DMS53 treated with DMSO at 0.1 percent for 48 hours (cell line): ENCODE measurements around the gene AHDC1.
"Not testable (repeated sequence)": the region's sequence is repeated elsewhere in the genome, so short reads cannot be mapped to it uniquely, and the experiment has no call there.

Experiments
- DNase-seq: peaks from one replicate; lab custom pipeline; 2025; ENCODE audit not compliant: unreplicated experiment; lab: John Stamatoyannopoulos, UW

AHDC1 gene

DNA sequence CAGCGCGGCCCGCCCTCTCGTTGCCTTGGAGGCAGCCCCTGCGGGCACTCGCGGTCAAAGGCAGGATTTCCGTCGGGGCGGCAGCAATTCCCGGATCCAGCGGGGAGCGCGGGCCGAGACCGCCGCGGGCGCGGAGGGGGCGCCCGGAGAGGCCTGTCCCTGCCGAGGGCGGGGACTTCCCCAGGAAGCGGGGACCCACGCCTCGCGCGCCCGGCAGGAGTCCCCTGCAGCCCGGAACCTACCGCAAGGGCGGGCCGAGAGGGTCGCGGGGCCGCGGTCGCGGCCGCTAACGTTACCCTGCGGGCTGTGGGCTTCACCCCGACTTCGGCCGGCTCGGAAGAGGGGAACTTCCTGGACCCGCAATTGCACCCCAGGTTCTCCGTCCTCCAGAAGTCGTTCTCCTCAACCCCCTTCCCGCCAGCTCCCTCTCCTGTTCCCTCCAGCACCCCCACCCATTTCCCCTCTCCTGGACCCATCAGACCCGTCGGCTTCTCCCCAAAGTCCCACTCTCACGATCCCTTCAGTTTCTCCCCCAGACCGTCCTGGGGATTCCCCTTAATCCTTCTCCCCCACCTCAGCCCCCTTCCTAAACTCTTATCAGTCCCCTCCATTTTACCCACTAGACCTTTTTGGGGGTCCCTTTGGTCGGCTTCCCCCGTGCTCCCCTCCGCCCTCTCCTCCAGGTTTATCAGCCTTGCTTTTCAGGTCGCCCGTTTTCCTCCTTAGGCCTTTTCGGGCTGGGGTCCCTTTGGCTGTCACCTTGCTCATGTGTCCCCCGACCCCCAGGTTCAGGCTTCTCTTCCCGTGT lies 30.4 kb upstream of the AHDC1 start:
- peak; percentile 11 for DNase-seq

DNA sequence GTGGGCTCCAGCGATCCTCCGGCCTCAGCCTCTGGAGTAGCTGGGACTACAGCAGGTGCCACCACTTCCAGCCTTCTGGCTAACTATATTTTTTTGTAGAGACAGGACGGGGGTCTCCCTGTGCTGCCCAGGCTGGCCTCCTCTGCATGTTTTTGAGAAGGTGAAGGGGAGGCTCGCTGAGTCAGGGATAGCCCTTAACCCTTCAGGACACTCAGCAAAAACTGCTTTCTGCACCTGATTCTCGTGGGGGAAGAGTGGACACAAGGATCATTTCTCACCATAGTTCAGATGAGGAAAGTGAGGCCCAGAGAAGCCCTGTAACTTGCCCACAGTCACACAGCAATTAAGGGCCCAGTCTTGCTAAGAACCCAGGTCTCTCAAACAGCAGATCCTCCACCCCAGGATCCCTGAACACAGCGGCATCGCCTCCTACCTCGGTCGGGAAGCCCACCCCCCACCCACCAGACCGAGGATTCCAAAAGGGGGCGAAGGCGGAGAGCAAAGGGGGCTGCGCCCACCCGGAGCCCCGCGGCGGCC lies 29.8 kb upstream of the AHDC1 start:
- no peak for DNase-seq

DNA sequence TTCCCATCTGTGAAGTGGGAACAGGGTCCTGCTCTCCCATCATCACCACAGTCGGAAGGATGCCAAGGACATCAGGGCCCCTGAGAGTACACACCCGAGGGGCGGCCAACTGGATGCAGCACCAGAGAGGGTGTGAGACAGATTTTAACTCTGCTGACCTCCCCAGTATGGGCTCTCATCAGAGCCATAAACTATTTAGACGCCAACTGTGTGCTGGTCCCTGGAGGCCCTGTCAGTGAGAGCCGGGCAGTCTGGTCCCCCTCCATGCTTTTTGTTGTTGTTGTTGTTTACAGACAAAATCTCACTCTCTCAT lies 29.3 kb upstream of the AHDC1 start:
- DNase-seq = no peak

DNA sequence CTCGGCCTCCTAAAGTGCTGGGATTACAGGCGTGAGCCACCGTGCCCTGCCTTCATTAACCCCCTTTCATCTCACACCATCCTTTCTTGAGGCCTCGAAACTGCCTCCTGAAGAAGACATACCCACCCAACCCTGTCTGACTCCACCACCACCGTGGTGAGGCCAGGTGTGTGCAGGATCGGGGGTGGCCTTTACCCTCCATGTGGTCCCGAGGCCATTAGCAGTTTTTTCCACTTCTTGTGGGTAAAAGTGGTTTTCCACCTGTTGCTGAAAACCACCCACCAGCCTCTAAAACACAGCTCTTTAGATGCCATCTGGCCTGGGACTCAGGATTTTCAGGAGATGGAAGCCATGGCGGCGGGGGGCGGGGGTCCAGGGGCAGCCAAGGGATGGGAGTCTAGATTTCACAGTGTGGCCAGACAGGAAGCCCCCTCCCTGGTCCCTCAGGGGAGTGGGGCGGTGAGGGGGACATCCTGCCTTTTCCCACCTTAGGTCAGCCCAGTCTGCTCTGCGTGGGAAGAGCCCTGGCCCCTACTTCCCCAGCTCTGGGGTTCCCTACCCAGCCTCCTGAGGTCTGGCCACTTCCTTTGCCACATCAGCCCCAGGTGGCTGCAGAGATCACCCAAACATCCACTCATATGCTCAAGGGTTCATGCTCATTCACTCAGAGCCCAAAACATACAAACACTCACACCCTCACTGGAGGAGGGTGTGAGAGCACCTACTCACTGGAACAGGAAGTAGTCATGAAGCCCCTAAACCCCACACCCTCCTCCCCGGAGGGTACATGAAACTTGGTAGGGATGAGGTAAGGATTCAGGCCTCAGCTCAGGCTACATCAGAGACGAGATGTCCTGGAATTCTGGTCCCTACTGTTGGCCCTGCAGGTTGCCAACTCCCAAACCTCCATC lies 28.7 kb upstream of the AHDC1 start:
- DNase-seq = no peak

DNA sequence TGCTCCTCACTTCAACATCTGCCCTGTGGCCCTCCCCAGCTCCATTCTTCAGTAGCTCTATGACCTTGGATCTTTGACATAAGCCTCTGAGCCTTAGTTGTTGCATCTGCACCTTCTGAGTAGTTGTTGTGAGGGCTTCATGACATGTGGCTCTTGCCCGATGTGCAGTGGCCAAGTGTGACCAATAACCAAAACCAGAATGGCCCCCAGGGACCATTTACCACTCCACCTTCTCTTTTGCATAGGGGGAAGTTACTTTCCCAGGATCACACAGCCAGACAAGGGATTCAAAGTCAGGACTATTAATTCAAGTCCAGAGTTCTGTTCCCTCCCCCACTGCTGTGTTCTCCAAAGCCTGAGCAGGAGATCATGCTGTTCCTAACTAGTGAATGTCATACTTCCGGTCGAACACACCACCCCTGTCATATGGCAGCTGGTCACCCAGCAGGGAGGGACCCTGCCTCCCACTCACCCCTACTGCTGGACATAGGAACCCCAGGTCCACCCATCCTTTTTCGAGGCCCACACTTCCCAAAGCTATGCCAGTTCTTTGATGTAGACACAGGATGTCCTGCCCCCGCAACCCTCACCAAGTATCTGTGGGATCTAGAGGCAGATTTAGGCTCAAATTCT lies 27.0 kb upstream of the AHDC1 start:
- no peak for DNase-seq

DNA sequence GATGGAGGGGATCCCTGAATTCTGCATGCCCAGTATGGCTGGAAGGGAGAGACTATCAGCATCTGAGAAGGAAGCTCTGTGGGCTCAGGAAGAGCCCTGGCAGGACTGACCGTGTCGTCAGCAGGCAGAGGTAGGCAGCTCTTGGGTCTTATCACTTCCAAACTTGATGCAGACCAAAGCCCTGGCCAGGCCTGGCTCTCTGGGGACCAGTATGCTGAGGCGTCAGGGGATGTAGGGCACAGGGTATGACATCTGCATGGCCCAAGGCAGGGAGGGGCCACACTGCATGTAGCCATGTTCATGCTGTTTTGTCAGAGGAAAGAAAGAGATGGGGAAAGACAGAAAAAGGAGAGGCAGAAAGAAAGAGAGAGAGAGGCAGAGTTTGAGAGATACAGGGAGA lies 24.8 kb upstream of the AHDC1 start:
- no peak for DNase-seq

DNA sequence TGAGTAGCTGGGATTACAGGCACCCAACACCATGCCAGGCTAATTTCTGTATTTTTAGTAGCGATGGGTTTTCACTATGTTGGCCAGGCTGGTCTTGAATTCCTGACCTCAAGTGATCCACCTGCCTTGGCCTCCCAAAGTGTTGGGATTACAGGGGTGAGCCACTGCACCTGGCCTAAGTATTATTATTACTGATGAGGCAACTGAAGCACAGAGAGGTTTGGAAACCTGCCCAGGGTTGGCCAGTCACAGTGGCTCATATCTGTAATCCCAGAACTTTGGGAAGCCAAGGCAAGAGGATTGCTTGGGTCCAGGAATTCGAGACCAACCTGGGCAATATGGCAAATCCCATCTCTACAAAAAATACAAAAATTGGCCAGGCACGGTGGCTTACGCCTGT lies 23.8 kb upstream of the AHDC1 start:
- not testable (repeated sequence) for DNase-seq

DNA sequence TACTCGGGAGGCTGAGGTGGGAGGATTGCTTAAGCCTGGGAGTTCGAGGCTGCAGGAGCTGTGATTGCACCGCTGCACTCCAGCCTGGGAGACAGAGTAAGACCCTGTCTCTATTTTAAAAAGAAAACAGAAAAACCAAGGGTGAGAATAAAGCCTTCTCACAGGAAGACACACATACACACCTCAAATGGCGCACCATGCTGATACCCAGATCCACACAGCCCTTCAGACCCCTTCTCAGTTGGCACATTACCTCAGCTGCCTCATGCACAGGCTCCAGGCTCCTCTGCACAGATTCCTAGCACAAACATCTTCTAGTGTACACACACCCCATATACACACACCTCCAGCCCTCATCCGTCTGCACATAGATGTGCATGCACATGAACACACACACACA lies 23.1 kb upstream of the AHDC1 start:
- no peak for DNase-seq

DNA sequence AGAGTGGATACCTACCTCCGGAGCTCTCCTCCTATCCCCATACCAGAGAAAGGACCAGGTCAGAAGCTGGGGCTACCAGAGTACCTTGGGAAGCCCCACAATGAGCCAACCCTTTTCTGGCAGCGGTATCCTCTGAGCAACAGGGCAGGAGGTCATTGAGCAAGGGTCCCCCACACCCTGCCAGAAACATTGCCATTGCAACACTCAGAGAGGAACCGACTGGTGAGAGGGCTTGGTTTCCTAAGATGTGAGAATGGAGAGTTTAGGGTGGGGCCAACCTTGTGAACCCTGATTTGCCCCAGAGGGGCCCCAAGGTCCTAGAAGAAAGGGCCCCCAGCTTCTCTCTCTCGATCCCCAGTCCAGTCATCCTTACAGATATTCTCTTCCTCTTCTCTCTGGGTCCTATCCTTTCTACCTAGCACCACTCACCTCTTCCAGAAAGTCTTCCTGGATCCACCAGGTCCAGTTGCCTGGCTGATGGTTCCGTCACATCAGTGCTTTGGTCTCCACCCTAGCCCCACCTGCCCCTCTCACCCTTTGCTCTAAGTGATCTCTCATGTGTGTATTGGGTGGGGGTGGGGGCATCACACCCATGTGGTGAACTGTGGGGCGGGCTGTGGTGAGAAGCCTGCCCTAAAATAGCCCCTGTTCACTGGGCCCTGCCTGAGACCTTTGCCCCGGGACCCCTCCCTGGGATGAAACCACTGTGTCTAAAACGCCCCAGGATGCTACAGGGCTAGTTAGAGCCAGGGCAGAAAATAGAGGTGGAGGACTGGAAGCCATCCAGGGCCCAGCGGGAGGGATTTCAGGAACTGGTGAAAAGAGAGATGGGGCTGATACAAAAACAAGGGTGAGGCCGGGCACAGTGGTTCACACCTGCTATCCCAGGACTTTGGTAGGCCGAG lies 22.3 kb upstream of the AHDC1 start:
- no peak for DNase-seq

DNA sequence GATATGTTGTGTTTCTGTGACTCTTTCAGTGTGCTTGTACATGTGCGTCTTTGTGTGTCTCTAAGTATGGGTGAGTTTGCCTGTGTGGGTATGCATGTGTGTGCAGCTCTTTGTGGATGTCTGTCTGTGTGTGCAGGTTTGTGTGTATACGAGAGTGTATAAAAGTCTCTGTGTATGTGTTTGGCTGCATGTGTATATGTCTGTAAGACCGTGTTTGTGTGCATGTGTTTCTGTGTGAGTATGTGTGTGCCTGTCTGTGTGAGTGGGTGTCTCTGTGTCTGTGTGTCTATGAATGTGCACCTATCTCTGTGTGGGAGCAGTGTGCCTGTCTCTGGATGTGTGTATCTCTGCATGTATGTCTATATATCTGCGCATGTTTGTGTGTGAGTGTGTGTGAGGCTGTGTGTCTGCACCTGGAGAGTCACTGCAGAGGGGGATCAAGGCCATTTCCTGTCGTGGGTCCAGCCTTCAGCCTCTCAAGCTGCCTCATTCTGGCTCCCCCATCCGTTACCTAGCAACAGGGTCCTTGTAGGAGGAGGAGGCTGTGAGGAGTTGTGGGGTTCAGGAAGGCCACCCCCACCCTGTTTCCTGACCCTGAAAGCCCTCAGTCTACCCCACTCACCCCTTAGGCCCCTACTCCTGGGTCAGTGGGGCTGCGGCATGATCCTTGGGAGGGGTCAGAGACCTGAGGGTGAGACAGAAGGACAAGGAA lies 20.7 kb upstream of the AHDC1 start:
- no peak for DNase-seq

DNA sequence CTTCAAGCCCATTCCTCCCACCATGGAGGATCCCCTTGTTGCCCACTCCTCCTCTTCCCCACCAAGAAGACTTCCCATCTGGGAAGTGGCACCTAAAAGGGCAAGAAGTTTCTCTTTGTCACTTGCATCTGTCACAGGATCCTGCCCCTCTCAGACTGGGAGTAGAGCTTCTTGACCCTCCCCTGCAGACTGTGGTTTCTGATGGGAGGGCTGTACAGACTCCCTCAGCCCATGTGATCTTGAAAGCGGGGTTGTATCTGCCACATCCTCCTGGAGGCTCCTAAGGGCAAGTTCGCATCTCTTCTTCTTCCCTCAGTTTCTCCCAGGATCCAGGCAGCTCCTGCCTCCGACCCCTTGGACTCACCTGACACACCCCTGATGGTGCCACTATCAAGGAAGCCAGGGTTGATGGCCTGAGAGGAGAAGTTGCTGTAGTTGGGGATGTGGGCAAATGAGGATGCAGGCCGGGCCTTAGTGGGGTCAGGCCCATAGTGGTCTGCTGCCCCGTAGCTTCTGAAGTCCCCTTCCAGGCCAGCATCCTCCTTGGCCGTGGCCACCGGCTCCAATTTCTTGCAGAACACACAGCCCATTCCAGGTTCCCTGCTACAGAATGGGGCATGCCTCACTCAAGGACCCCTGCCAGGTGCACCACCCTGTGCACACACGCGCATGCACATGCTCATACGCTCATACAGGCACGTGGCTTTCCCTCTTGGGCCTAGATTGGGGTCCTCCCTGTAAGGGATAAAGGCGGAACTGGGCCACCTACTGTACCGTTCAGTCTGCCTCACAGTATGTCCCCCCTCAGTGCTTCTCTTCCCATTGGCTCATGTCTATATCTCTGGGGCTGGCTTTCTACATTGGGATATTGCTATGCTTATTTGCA lies 19.6 kb upstream of the AHDC1 start:
- no peak for DNase-seq

DNA sequence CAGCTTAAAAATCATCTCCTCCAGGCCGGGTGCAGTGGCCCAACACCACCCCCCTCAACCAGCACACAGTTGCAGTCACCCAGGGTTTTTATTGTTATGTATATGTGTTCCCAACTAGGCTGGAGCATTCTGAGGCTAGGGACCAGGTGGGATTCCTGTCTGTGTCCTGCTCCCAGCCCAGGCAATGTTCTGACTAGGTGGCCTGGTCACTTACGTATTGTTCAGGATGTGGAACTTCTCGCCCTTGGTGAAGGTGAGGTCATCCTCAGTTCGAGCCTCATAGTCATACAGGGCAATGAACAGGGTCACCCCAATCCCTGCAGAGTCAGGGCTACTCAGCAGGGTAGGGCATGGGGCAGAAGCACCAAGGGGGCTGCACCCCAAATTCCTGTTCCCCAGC lies 18.9 kb upstream of the AHDC1 start:
- no peak for DNase-seq

DNA sequence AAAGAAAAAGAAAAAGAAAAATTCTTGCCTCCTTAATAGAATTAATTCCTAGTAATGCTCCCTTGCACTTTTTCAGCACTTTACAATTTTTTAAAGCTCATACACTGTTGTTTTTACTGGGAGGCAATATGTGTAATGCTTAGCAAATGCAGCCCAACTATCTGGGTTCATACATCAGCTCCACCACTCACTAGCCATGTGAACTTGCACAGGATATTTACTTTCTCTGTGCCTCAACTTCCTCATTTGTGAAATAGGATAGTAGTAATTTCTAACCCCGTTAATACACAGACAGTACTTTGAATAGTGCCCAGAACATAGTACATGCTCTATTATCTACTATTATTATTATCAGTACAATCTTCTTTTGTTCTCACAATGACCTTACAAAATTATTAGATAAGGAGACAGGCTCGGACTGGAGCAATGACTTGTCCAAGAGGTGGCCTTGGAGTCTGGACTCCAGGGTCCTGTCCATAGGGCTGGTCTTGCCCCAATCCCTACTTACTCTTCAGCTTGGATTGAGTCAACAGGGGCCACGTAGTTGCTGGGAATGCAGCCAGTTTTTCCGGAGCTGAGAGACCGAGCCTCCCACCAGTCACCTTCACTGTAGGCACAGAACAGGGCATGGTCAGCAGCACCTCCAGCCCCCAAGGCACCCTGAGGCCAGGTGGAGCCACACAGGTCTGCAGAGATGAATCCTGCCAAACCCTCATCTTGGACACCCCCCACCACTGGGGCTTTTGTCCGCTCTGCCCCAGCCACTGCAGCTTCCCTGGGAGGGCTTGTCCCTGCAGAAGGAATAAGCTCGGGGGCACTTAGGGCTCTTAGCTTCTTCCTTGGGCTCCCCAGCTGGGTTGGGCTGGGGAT lies 17.3 kb upstream of the AHDC1 start:
- no peak for DNase-seq

DNA sequence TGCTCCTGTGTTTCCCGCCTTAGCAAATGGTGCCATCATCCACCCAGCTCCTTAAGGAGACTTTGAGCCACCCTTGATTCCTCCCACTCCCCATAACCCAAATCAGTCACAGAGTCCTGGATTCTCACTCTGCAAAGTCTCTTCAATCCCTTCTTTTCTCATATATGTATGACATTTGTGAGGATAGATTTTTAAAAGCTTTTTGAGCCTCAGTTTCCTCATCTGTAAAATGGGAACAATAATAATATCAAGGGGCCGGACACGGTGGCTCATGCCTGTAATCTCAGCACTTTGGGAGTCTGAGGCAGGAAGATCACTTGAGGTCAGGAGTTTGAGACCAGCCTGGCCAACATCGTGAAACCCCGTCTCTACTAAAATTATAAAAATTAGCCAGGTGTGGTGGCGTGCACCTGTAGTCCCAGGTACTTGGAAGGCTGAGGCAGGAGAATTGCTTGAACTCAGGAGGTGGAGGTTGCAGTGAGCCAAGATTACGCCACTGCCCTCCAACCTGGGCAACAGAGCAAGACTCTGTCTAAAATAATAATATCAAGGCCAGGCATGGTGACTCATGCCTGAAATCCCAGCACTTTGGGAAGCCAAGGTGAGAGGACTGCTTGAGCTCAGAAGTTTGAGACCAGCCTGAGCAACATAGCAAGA lies 16.0 kb upstream of the AHDC1 start:
- not testable (repeated sequence) for DNase-seq

DNA sequence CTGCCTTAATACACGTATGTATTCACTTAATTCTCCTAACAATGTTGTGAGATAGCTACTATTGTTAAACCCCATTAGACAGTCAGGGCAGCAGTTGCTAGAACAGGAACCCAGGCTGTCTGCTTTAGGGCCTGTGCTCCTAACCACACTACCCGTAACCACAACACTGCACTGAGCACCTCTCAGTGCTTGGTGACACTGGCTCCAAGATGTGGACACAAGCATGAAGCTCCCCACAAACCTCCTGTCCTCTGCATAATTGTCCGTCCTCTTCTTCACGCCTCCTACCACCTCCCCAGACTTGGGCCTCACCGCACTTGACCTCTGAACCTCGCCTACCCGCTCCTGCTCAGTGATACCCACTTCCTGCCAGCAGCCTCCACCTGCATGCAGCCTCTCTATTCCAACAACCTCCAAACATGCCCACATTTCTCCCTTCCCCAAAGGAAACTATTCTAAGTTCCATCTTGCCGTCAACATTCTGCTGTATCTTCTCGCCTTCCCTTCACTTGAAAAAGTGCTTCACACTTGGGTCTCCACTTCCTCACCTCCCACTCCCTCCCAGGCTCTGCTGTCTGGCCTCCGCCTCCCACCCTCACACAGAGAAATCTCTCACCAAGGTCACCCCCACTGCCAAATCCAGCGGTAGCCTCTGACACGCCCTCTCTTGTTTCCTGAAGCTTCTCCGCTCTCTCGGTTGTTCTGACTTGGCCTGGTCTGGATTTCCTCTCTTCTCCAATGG lies 14.6 kb upstream of the AHDC1 start:
- no peak for DNase-seq

DNA sequence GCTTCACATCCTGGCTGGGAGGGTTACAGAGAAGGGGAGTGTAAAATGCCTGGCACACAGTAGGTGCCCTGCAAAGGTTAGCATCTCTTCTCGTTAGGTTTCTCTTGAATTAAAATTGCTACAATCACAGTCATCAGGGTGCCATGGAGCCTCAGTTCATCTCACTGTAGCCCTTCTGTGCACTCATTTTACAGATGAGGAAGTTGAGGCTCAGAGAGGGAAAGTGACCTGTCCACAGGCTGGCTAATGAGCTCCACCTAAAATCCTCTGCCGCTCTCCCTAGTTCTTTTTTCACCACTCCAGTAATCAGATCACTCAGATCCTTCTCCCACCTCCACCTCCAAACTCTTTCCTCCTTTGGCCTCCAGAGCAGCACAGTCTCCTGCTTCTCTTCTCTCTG lies 13.5 kb upstream of the AHDC1 start:
- DNase-seq = no peak

DNA sequence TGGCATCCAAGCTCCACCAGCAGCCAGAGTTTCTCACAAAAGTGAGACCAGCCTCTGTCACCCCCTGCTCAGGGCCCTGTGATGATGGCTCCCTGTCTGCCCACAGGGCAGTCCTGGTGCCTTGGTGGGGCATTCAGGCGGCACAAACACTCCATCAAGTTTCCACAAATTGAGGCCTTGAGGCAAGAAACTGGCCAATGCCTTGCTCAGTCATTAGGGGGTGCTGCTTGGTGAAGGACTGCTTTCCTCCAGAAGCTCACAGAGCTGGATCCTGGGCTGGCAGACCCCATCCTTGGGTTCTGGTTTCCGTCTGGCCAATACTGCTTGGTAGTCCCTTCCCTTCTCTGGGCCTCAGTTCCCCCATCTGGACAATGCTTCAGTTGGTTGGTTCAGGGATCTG lies 12.5 kb upstream of the AHDC1 start:
- DNase-seq = no peak
